IgD-negative memory B cell (primary cell): ENCODE data around the gene GABRG3. TPM values are rescaled to one million over a fixed set of nuclear protein-coding genes. Genes with fewer than 3 reads are reported as not detected.

Experiments used
- H3K27ac Mint-ChIP-seq, 3 donors: one replicate each; pipeline ENCODE4 v1.8.0; 2020 to 2022; ENCODE audit warnings: mild to moderate bottlenecking in 3 of 3, mixed read lengths in 3 of 3, moderate library complexity in 1 of 3
- H3K27me3 Mint-ChIP-seq: one replicate; pipeline ENCODE4 v1.8.0; 2021; ENCODE audit warnings: mixed read lengths
- H3K36me3 Mint-ChIP-seq: one replicate; pipeline ENCODE4 v1.8.0; 2020; ENCODE audit warnings: mild to moderate bottlenecking, mixed read lengths
- H3K4me1 Mint-ChIP-seq, 3 donors: one replicate each; pipeline ENCODE4 v1.8.0; 2020 to 2022; ENCODE audit warnings: mixed read lengths in 3 of 3, mild to moderate bottlenecking in 1 of 3
- H3K4me3 Mint-ChIP-seq, 4 donors: one replicate each; pipeline ENCODE4 v1.8.0; 2020 to 2022; ENCODE audit warnings: mild to moderate bottlenecking in 4 of 4, mixed read lengths in 4 of 4, moderate library complexity in 3 of 4
- H3K9me3 Mint-ChIP-seq, 3 donors: one replicate each; pipeline ENCODE4 v1.8.0; 2020 to 2021; ENCODE audit warnings: mixed read lengths in 3 of 3, mild to moderate bottlenecking in 1 of 3
- polyA plus RNA-seq: library from polyadenylated mRNA; unstranded; fragments of 300-500 nt; fragmentation: Illumina TruSeq; gene quantifications from one replicate; pipeline ENCODE4 v1.2.3, GENCODE V29; 2021

GABRG3 gene
- polyA plus RNA-seq, 1 donor from 2014 or later, result not detected

DNA sequence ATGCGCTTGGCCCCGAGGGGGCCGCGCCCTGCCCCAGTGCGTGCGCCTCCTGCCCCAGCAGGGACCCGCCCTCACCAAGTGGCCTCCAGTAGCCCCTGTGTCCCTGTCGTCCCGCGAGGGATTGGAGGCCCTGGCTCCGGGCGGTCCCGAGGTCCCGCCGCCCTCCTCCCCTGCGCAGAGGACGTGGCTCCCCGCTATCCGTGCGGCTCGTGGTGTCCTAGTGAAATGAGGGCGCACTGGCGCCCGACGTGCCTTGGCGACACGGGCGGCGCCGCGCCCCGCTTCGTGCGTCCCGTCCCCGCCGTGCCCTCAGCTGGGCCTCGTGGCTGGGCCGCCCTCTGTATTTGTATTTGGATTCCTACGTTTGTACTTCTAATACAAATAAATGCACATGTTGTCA, 570.6 kb downstream of the GABRG3 start:
- Mint-ChIP-seq H3K9me3 (peaks cover 0 to 5% (median 0%) of the 10 kb centered on the region in 3 donors), H3K27me3 (no peaks in the 10 kb centered on the region), H3K27ac (no peak overlapping the region), H3K4me3 (no peak overlapping the region), H3K4me1 (no peaks in the 10 kb centered on the region), H3K36me3 (peaks cover 1% of the 10 kb centered on the region)

DNA sequence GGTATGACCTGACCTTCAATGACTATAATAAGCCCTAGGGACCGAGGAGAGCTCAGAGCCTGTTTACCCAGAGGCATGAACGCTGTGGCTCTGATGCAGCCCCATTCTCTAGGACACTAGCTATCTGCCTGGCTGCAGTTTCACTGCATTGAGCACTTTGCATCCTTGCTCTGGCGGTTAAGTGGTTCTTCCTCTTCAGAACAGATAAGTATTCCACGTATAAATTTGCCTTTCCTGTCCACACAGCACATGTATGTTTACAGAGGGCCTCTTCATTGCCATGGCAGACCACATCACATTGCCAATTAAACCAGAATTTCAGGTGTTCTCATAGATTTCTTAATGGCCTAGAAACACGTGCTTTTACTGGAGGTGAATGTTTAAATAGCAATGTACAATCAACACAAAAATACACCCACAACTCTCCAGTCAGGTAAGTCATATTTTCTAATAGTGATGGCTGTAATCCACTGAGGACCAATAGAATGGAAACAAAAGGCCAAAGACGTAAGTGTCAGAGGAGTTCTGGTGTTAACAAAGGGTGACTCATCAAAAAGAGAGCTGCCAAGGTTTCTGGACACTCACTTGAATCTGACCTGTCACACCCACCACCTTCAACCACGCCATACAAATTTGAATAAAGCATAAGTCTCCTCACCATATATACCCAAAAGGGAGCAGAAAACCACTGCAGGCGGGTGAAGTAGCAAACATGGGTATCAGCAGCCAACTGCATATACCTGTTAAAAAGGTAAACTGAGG, 574.7 kb downstream of the GABRG3 start:
- Mint-ChIP-seq H3K36me3 (no peaks in the 10 kb centered on the region), H3K4me1 (no peaks in the 10 kb centered on the region), H3K4me3 (no peak overlapping the region), H3K27me3 (no peaks in the 10 kb centered on the region), H3K27ac (no peak overlapping the region), H3K9me3 (peaks cover 0 to 2% (median 0%) of the 10 kb centered on the region in 3 donors)

DNA sequence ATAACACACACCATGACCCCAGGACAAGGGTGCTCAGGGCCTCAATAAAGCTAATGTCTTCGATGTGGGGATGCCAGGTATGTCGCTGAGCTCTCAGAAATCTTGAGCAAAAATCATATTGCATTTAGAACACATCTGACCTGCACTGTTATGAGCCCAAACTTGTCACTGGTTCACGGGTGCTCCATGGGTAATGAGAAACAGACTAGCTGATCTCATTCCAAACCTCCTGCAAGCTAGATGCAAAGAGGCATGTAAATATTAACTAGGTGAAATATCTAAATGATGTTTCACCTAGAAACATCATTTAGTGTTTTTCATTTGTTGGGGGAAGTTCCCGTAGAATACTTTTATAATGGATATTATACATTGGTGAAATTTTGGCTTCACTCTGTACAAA, 578.8 kb downstream of the GABRG3 start:
- H3K27me3 Mint-ChIP-seq, result no peaks in the 10 kb centered on the region
- peaks cover 0 to 2% (median 0%) of the 10 kb centered on the region in 3 donors for H3K9me3 Mint-ChIP-seq
- no peak overlapping the region for H3K27ac Mint-ChIP-seq
- H3K4me1 Mint-ChIP-seq, result no peaks in the 10 kb centered on the region
- H3K36me3 Mint-ChIP-seq, result no peaks in the 10 kb centered on the region
- H3K4me3 Mint-ChIP-seq, result no peak overlapping the region

DNA sequence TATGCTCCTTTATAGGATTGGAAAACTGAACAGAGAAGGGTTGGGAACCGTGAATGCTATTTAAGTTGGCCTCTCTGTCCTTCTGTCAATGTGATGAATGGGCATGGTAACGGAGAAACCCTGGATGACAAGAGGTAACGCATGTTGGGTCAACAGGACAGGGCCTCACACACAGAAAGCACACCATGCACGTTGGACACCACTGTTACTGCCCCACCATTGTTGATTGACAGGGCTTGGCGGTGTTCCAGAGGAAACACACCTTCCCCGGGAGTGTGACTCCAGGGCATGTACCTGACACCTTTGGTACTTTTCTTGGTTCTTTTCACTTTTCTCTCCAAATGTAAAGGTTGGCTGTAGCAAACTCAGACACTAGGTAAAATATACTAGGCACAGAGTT, 579.7 kb downstream of the GABRG3 start:
- Mint-ChIP-seq H3K27me3 (no peaks in the 10 kb centered on the region), H3K9me3 (peaks cover under 1 to 3% (median 2%) of the 10 kb centered on the region in 3 donors), H3K4me3 (no peak overlapping the region), H3K36me3 (no peaks in the 10 kb centered on the region), H3K4me1 (no peaks in the 10 kb centered on the region), H3K27ac (no peak overlapping the region)

DNA sequence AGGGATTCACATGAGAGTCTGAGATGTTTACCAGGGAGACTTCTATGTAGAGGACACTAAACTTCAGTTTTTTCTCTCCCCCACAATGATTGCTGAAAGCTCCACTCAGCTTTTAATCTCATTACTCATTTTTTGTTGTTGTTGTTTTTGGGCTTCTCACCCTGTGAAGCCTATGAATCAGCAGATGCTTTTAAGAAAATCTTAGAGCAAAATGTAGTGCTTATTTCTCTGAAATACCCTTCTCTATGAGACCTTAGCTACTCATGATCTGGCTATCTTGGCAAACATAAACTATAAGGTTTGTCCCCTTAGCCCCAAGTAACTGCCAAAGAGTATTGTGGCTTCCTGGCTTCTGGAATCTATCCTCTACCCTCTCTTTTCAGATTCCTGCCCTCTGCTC, 590.8 kb downstream of the GABRG3 start:
- no peaks in the 10 kb centered on the region for H3K27me3 Mint-ChIP-seq
- no peak overlapping the region for H3K27ac Mint-ChIP-seq
- no peaks in the 10 kb centered on the region for H3K36me3 Mint-ChIP-seq
- H3K9me3 Mint-ChIP-seq, result peaks cover 4 to 33% (median 6%) of the 10 kb centered on the region in 3 donors
- no peak overlapping the region for H3K4me3 Mint-ChIP-seq
- no peaks in the 10 kb centered on the region for H3K4me1 Mint-ChIP-seq

DNA sequence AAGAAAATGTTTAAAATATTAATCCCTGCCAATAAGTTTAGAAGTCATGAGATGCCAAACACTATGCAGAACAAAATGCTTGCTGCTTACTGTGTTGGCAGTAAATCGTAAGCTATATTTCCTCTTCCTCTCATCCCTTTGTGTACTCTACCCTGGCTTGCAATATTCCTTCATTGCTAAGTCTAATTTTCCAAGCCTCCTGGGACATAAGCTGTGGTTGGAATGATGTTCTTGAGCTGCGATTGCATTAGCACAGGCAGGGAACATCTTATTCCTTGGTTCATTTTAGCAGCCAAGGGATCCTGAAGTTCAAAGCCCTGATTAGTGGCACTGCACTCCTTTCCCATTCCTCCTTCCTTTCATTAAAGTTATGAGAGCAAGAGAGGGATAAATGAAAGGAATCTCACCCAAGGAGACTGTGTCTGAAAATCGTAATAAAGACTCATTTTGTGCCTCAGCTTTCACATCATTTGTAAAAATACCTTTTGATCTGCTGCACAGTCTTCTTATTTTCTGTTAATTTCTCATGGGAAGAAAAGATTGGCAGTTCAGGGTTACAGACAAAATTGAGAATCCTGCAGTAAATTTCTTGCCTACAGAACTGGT, 592.9 kb downstream of the GABRG3 start:
- no peak overlapping the region for H3K4me3 Mint-ChIP-seq
- peaks cover 4 to 35% (median 6%) of the 10 kb centered on the region in 3 donors for H3K9me3 Mint-ChIP-seq
- peaks cover 0 to 1% (median 0%) of the 10 kb centered on the region in 3 donors for H3K4me1 Mint-ChIP-seq
- no peaks in the 10 kb centered on the region for H3K36me3 Mint-ChIP-seq
- H3K27me3 Mint-ChIP-seq, result no peaks in the 10 kb centered on the region
- H3K27ac Mint-ChIP-seq, result no peak overlapping the region

DNA sequence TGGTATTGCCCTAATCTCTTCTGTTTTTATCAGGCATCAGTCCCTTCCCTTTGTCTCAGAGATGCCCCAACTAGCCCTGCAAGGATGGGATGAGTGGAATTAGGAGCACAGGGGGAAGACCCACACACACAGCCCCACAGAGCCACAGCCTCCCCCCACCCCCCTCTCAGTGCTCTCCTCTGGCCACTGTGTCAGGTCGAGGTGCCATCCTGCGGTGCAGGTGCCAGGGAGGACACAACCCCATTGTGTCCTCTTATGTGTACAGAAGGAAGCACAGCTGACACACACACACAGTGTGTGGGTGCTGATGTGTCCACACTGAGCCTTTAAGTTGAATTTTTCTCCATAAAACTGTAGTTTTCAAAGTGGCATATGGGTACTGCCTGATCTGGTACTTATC, 593.7 kb downstream of the GABRG3 start:
- no peaks in the 10 kb centered on the region for H3K36me3 Mint-ChIP-seq
- H3K4me1 Mint-ChIP-seq, result peaks cover 0 to 1% (median 0%) of the 10 kb centered on the region in 3 donors
- H3K27me3 Mint-ChIP-seq, result no peaks in the 10 kb centered on the region
- peaks cover 4 to 30% (median 6%) of the 10 kb centered on the region in 3 donors for H3K9me3 Mint-ChIP-seq
- no peak overlapping the region for H3K4me3 Mint-ChIP-seq
- no peak overlapping the region for H3K27ac Mint-ChIP-seq

DNA sequence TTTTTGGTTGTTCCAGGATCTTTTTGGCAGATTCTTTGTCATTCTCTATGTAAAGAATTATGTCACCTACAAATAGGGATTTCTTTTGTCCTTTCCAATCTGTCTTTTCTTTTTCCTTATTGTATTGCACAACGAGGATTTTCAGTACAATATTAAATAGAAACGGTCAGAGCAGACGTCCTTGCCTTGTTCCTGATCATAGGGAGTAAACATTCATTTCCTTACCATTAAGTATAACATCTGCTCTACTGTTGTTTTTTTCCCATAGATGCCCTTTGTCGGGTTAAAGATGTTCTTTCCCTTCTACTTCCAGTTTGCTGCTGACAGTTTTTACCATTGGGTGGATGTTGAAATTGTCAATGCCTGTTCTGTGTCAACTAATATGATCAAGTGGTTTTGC, 599.8 kb downstream of the GABRG3 start:
- no peaks in the 10 kb centered on the region for H3K27me3 Mint-ChIP-seq
- no peaks in the 10 kb centered on the region for H3K36me3 Mint-ChIP-seq
- H3K4me3 Mint-ChIP-seq, result no peak overlapping the region
- H3K27ac Mint-ChIP-seq, result no peak overlapping the region
- H3K4me1 Mint-ChIP-seq, result peaks cover 0 to 1% (median 0%) of the 10 kb centered on the region in 3 donors
- H3K9me3 Mint-ChIP-seq, result peaks cover 3 to 23% (median 3%) of the 10 kb centered on the region in 3 donors

DNA sequence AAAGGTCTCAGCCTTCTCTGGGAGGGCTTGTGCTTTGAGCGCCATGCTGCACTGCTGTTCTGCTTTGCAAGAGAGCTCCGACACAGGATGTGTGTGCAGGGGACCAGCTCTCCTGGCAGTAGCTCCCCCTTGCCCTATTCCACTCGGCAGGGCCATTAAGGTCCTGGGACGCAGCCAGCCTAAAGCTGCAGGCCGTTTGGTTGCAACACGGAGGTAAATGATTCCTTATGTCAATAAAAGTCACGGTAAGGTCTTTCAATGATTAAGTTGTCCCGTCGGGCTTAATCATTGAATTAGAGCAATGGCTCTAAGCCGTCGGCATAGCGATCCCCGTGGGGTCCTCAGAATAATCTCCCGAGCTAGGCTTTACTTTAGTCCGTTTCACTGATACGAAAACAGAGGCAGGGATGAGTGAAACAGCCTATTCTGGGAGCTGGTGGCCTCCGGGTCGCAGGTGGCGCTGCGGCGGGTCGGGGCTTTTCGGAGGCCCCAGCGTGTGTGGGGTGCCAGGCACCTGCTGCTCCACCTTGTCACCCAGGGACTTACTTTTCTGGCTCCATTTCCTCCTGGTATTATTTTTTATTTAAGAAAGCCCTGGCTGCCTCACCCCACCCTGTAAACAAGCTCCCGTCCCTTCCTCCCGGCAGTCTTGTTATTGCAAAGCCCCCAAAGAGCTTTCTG, 603.0 kb downstream of the GABRG3 start:
- Mint-ChIP-seq H3K4me1 (no peaks in the 10 kb centered on the region), H3K36me3 (no peaks in the 10 kb centered on the region), H3K27ac (no peak overlapping the region), H3K4me3 (no peak overlapping the region), H3K27me3 (no peaks in the 10 kb centered on the region), H3K9me3 (peaks cover 1 to 21% (median 5%) of the 10 kb centered on the region in 3 donors)

DNA sequence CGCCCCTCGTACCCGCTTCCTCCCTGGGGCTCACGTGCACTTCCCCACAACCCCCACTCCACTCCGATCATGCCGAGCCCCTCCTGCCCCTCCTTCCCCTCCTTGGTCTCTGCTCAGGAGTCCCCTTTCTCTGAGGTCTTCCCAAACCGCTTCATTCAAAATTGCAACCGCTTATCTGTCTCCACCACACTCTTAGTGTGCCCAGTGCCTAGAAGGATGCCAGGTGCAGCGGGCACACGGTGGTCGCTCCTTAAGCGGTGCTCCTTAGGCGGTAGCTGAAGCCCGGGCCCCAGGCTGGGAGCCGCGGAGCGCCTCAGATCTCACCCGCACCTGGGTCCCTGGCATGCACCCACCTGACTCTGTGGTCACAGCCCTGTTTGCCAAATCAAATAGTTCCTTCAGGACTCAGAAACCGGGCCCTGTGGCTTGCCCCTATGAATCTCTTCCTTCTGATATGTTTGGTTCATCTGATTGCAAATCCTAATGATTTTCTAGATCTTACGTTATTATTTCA, 603.6 kb downstream of the GABRG3 start:
- no peaks in the 10 kb centered on the region for H3K36me3 Mint-ChIP-seq
- H3K27me3 Mint-ChIP-seq, result no peaks in the 10 kb centered on the region
- peak overlapping the region in 1 of 4 donors; percentile 4 for H3K4me3 Mint-ChIP-seq
- peaks cover 1 to 17% (median 5%) of the 10 kb centered on the region in 3 donors for H3K9me3 Mint-ChIP-seq
- no peak overlapping the region for H3K27ac Mint-ChIP-seq
- H3K4me1 Mint-ChIP-seq, result no peaks in the 10 kb centered on the region

DNA sequence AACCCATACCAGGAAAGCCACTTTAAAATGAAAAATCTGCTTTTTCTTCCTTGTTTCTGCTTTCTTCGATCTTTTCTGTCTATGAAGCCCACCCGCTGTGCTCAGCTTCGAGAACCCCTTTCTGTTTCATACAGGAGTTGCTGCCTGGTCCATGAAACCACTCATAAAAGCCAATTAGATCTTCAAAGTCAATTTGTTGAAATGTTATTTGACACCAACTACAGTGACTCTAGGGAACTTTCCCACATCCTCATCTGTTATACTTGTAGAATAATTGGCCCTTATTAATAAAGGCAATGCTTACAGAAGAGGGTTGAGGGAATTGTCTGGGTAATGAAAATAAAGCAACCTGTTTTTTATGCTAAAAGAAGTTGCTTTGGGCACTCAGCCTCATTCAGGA, 604.5 kb downstream of the GABRG3 start:
- H3K27me3 Mint-ChIP-seq, result no peaks in the 10 kb centered on the region
- H3K27ac Mint-ChIP-seq, result peak overlapping the region in 1 of 3 donors; percentile 47
- H3K36me3 Mint-ChIP-seq, result no peaks in the 10 kb centered on the region
- H3K9me3 Mint-ChIP-seq, result peaks cover 1 to 17% (median 9%) of the 10 kb centered on the region in 3 donors
- H3K4me1 Mint-ChIP-seq, result no peaks in the 10 kb centered on the region
- no peak overlapping the region for H3K4me3 Mint-ChIP-seq

DNA sequence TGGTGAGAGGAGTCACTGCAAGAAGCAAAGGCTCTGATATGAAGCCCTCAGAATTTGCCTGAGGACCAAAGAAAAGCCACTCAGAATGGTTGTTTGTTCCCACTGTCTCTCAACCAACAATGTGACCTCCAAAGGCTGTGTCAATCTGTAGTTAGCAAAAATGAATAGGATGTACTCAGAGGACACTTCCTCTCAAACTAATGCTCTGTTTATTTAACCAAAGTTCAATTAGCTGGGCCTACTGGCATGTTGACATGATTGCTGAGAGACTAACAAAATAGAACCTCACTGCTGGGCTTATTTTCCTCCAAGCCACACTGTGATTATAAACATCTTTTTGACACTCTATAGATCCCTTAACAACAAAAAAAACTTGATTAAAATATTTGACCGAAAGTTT, 605.6 kb downstream of the GABRG3 start:
- Mint-ChIP-seq H3K27ac (no peak overlapping the region), H3K4me3 (no peak overlapping the region), H3K36me3 (no peaks in the 10 kb centered on the region), H3K9me3 (peaks cover 1 to 14% (median 9%) of the 10 kb centered on the region in 3 donors), H3K4me1 (no peaks in the 10 kb centered on the region), H3K27me3 (no peaks in the 10 kb centered on the region)

DNA sequence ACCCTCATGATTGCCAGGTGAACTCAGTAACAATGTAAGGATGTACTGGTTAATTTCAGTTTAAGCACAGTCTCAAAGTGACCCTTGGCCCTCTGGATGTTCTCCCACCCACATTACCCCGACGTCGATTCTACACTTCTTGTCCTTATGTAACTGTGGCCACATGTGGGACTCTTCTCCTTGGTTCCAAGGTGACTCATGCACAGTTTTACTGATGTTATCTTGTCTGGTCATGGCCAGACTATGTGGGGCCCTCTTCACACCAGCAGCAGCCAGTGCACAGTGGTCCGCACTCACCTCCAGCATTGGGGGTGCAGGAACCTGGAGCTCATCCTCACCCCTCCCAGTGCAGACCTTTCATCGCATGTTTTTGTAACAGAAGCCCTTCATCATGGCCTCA, 608.8 kb downstream of the GABRG3 start:
- Mint-ChIP-seq H3K4me3 (no peak overlapping the region), H3K36me3 (no peaks in the 10 kb centered on the region), H3K4me1 (no peaks in the 10 kb centered on the region), H3K27me3 (no peaks in the 10 kb centered on the region), H3K9me3 (peaks cover 1 to 14% (median 9%) of the 10 kb centered on the region in 3 donors), H3K27ac (no peak overlapping the region)

DNA sequence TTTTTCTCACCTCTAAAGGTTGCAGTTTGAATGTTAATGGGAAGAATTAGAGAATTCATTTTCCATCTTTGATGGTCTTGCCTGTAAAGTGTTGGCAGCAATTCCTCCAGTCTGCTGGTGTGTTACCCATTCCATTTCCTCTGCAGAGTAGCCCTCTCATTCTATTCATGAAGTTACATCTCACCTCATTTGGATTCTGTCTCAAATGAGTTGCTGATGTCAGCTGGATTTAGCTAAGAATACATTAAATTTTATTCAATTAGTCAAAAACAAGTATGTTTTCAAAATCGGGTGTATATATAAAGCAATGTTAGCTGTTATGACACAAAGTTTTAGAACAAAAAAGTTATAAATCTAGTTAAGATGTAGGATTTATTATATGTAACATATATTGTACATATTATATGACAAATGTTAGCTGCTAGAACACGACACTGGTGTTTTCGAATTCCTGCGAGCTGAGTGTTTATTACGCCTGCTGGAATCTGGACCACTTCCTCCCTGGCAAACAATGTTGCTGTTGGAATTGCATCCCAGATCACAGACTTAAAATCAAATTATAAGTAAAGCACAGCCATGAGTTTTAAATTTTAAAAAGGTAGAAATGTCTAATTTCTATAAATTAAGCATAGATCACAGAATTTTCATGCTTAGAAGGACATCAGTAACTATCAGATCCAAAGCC, 611.9 kb downstream of the GABRG3 start:
- no peak overlapping the region for H3K27ac Mint-ChIP-seq
- no peak overlapping the region for H3K4me3 Mint-ChIP-seq
- peaks cover under 1 to 10% (median 6%) of the 10 kb centered on the region in 3 donors for H3K9me3 Mint-ChIP-seq
- H3K36me3 Mint-ChIP-seq, result no peaks in the 10 kb centered on the region
- no peaks in the 10 kb centered on the region for H3K4me1 Mint-ChIP-seq
- H3K27me3 Mint-ChIP-seq, result no peaks in the 10 kb centered on the region

DNA sequence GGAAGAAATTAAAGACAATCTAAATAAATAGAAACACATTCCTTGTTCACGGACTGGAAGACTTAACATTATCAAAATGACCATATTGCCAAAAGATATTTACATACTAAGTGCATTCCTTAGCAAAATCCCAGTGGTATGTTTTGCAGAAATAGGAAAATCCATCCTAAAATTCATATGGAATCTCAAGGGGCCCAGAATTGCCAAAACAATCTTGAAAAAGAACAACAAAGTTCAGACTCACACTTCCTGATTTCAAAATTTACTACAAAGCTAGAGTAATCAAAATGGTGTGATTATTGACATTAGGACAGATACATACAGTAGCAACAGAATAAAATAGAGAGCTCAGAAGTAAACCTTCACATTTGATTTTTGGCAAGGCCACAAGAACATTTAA, 612.7 kb downstream of the GABRG3 start:
- H3K4me1 Mint-ChIP-seq, result no peaks in the 10 kb centered on the region
- peaks cover 2 to 6% (median 4%) of the 10 kb centered on the region in 3 donors for H3K9me3 Mint-ChIP-seq
- H3K4me3 Mint-ChIP-seq, result no peak overlapping the region
- no peaks in the 10 kb centered on the region for H3K36me3 Mint-ChIP-seq
- no peak overlapping the region for H3K27ac Mint-ChIP-seq
- no peaks in the 10 kb centered on the region for H3K27me3 Mint-ChIP-seq
